ENCODE results near the gene SERINC5.
"Not testable (repeated sequence)": the region's sequence is repeated elsewhere in the genome, so short reads cannot be mapped to it uniquely, and the experiment has no call there.

- not testable (repeated sequence) for TF ChIP-seq CTCF (IDR thresholded peaks at IDR 0.05; ENCODE audit: insufficient read depth, low read depth, low read length); EZH2 (IDR thresholded peaks at IDR 0.05; ENCODE audit: insufficient read depth, low read length)
Observed at GRCh38 chr5:80154289-80154688, 101.6 kb downstream of the SERINC5 start.

All from astrocyte (in vitro differentiated cells and primary cell).